Transverse colon (tissue), 4 donors: ENCODE results near the gene ARPC1B.

Experiments
- CTCF ChIP-seq, 5 experiments: fragments of 200-600 bp in 3 of 5; fragments of 450-650 bp in 2 of 5; sonication (generic) in 3 of 5; IDR thresholded peaks; 1 replicate in 2 of 5; 2 replicates in 3 of 5; pipeline ENCODE4 v1.5.1; 2016 to 2017; ENCODE audit warnings: antibody characterized with exemption in 5 of 5, inconsistent platforms in 3 of 5, mild to moderate bottlenecking in 2 of 5, moderate library complexity in 1 of 5
- POLR2AphosphoS5 ChIP-seq, 3 donors: sonication (generic); formaldehyde crosslinking; IDR thresholded peaks; one replicate each; pipeline ENCODE4 v1.6.1; 2016; ENCODE audit warnings: antibody characterized with exemption in 3 of 3

GRCh38 chr7:99339595-99339994, 34.9 kb upstream of the ARPC1B start:
- no peak for TF ChIP-seq CTCF (IDR thresholded peaks at IDR 0.05)
- no peak for TF ChIP-seq POLR2AphosphoS5 (IDR thresholded peaks at IDR 0.05)
